ENCODE data around the gene MMAB. TPM values are rescaled to one million over a fixed set of nuclear protein-coding genes. Genes with fewer than 3 reads are reported as not detected.

MMAB gene
- total RNA-seq, 2 experiments from 2014 or later: 43.8 to 44.9 TPM

- peaks cover 1% of the 10 kb centered on the region for H3K36me3 Mint-ChIP-seq (ENCODE audit: low read depth)
- CTCF ChIA-PET: interaction anchor here (1.2 kb wide), 1 partner anchor 58 kb away, joined by 3 read pairs; no protein-coding TSS in a partner anchor
- H3K9me3 Mint-ChIP-seq: no peaks in the 10 kb centered on the region
- no peaks in the 10 kb centered on the region for H3K27me3 Mint-ChIP-seq (ENCODE audit: low read depth)
- intact Hi-C loops (cut with micrococcal nuclease): no loop called here
- H3K4me3 Mint-ChIP-seq: no peak overlapping the region
- H3K4me1 Mint-ChIP-seq (ENCODE audit: low read depth): peaks cover 7% of the 10 kb centered on the region
- no peak for DNase-seq
- H3K27ac Mint-ChIP-seq: no peak overlapping the region
Measured at GRCh38 chr12:109540526-109541412, 32.5 kb downstream of the MMAB start.

- intact Hi-C loops (cut with micrococcal nuclease): no loop called here
- peaks cover 1% of the 10 kb centered on the region for H3K36me3 Mint-ChIP-seq (ENCODE audit: low read depth)
- no peak overlapping the region for H3K4me3 Mint-ChIP-seq
- CTCF ChIA-PET: no interaction called here
- H3K9me3 Mint-ChIP-seq: no peaks in the 10 kb centered on the region
- H3K27me3 Mint-ChIP-seq (ENCODE audit: low read depth): no peaks in the 10 kb centered on the region
- H3K27ac Mint-ChIP-seq: no peak overlapping the region
- DNase-seq: no peak
- H3K4me1 Mint-ChIP-seq (ENCODE audit: low read depth): no peaks in the 10 kb centered on the region
Measured at GRCh38 chr12:109539508-109539907, 33.8 kb downstream of the MMAB start.

GRCh38 chr12:109538191-109538863, 35.0 kb downstream of the MMAB start:
- H3K27ac Mint-ChIP-seq: no peak overlapping the region
- H3K27me3 Mint-ChIP-seq (ENCODE audit: low read depth): no peaks in the 10 kb centered on the region
- H3K4me1 Mint-ChIP-seq (ENCODE audit: low read depth): no peaks in the 10 kb centered on the region
- no peak overlapping the region for H3K4me3 Mint-ChIP-seq
- DNase-seq: no peak
- peaks cover 1% of the 10 kb centered on the region for H3K36me3 Mint-ChIP-seq (ENCODE audit: low read depth)
- no peaks in the 10 kb centered on the region for H3K9me3 Mint-ChIP-seq
- CTCF ChIA-PET: no interaction called here
- intact Hi-C loops (cut with micrococcal nuclease): no loop called here

GRCh38 chr12:109537136-109537535, 36.2 kb downstream of the MMAB start:
- H3K36me3 Mint-ChIP-seq (ENCODE audit: low read depth): peaks cover 1% of the 10 kb centered on the region
- H3K4me1 Mint-ChIP-seq (ENCODE audit: low read depth): no peaks in the 10 kb centered on the region
- H3K9me3 Mint-ChIP-seq: no peaks in the 10 kb centered on the region
- H3K27me3 Mint-ChIP-seq (ENCODE audit: low read depth): no peaks in the 10 kb centered on the region
- no peak for DNase-seq
- no peak overlapping the region for H3K27ac Mint-ChIP-seq
- CTCF ChIA-PET: no interaction called here
- no peak overlapping the region for H3K4me3 Mint-ChIP-seq
- intact Hi-C loops (cut with micrococcal nuclease): no loop called here

GRCh38 chr12:109535863-109536250, 37.4 kb downstream of the MMAB start:
- Mint-ChIP-seq H3K4me1 (ENCODE audit: low read depth) (no peaks in the 10 kb centered on the region), H3K36me3 (ENCODE audit: low read depth) (peaks cover 1% of the 10 kb centered on the region), H3K27me3 (ENCODE audit: low read depth) (no peaks in the 10 kb centered on the region), H3K27ac (no peak overlapping the region), H3K9me3 (no peaks in the 10 kb centered on the region), H3K4me3 (no peak overlapping the region)
- DNase-seq: no peak
- intact Hi-C loops (cut with micrococcal nuclease): no loop called here
- CTCF ChIA-PET: no interaction called here

GRCh38 chr12:109535231-109535862, 38.0 kb downstream of the MMAB start:
- Mint-ChIP-seq H3K9me3 (no peaks in the 10 kb centered on the region), H3K4me3 (no peak overlapping the region), H3K36me3 (ENCODE audit: low read depth) (peaks cover 2% of the 10 kb centered on the region), H3K4me1 (ENCODE audit: low read depth) (no peaks in the 10 kb centered on the region), H3K27ac (no peak overlapping the region), H3K27me3 (ENCODE audit: low read depth) (no peaks in the 10 kb centered on the region)
- CTCF ChIA-PET: no interaction called here
- intact Hi-C loops (cut with micrococcal nuclease): no loop called here
- no peak for DNase-seq

GRCh38 chr12:109534456-109534855, 38.8 kb downstream of the MMAB start:
- H3K4me3 Mint-ChIP-seq: no peak overlapping the region
- no peaks in the 10 kb centered on the region for H3K4me1 Mint-ChIP-seq (ENCODE audit: low read depth)
- intact Hi-C loops (cut with micrococcal nuclease): no loop called here
- no peak overlapping the region for H3K27ac Mint-ChIP-seq
- H3K36me3 Mint-ChIP-seq (ENCODE audit: low read depth): peaks cover 5% of the 10 kb centered on the region
- no peaks in the 10 kb centered on the region for H3K27me3 Mint-ChIP-seq (ENCODE audit: low read depth)
- no peak for DNase-seq
- CTCF ChIA-PET: interaction anchor here (1.1 kb wide), 1 partner anchor 15 kb away, joined by 3 read pairs; no protein-coding TSS in a partner anchor
- no peaks in the 10 kb centered on the region for H3K9me3 Mint-ChIP-seq

- no peaks in the 10 kb centered on the region for H3K9me3 Mint-ChIP-seq
- CTCF ChIA-PET: no interaction called here
- intact Hi-C loops (cut with micrococcal nuclease): no loop called here
- H3K4me1 Mint-ChIP-seq (ENCODE audit: low read depth): no peaks in the 10 kb centered on the region
- no peaks in the 10 kb centered on the region for H3K27me3 Mint-ChIP-seq (ENCODE audit: low read depth)
- no peak for DNase-seq
- H3K36me3 Mint-ChIP-seq (ENCODE audit: low read depth): peaks cover 6% of the 10 kb centered on the region
- no peak overlapping the region for H3K27ac Mint-ChIP-seq
- H3K4me3 Mint-ChIP-seq: no peak overlapping the region
Measured at GRCh38 chr12:109533487-109533740, 39.9 kb downstream of the MMAB start.

GRCh38 chr12:109532721-109533486, 40.4 kb downstream of the MMAB start:
- Mint-ChIP-seq H3K27me3 (ENCODE audit: low read depth) (no peaks in the 10 kb centered on the region), H3K4me3 (no peak overlapping the region), H3K9me3 (no peaks in the 10 kb centered on the region), H3K36me3 (ENCODE audit: low read depth) (peaks cover 8% of the 10 kb centered on the region), H3K27ac (no peak overlapping the region), H3K4me1 (ENCODE audit: low read depth) (no peaks in the 10 kb centered on the region)
- intact Hi-C loops (cut with micrococcal nuclease): no loop called here
- DNase-seq: no peak
- CTCF ChIA-PET: interaction anchor here (0.7 kb wide), 1 partner anchor 244 kb away, joined by 3 read pairs; no protein-coding TSS in a partner anchor

- Mint-ChIP-seq H3K4me1 (ENCODE audit: low read depth) (no peaks in the 10 kb centered on the region), H3K27ac (no peak overlapping the region), H3K27me3 (ENCODE audit: low read depth) (no peaks in the 10 kb centered on the region), H3K36me3 (ENCODE audit: low read depth) (peaks cover 6% of the 10 kb centered on the region), H3K4me3 (no peak overlapping the region), H3K9me3 (no peaks in the 10 kb centered on the region)
- no peak for DNase-seq
- intact Hi-C loops (cut with micrococcal nuclease): no loop called here
- CTCF ChIA-PET: no interaction called here
Measured at GRCh38 chr12:109531411-109531810, 41.9 kb downstream of the MMAB start.

GRCh38 chr12:109529691-109530640, 43.3 kb downstream of the MMAB start:
- H3K36me3 Mint-ChIP-seq (ENCODE audit: low read depth): peaks cover 10% of the 10 kb centered on the region
- no peaks in the 10 kb centered on the region for H3K4me1 Mint-ChIP-seq (ENCODE audit: low read depth)
- no peak overlapping the region for H3K27ac Mint-ChIP-seq
- intact Hi-C loops (cut with micrococcal nuclease): no loop called here
- CTCF ChIA-PET: no interaction called here
- no peaks in the 10 kb centered on the region for H3K27me3 Mint-ChIP-seq (ENCODE audit: low read depth)
- no peak for DNase-seq
- no peaks in the 10 kb centered on the region for H3K9me3 Mint-ChIP-seq
- H3K4me3 Mint-ChIP-seq: no peak overlapping the region
